A673 (cell line): Measurements from ENCODE around the gene CYYR1. TPM values are rescaled to one million over a fixed set of nuclear protein-coding genes. Genes with fewer than 3 reads are reported as not detected.

Experiments used
- BruUV-seq: library from RNA; stranded (reverse); fragments of 400-500 nt; replicated peaks from 2 replicates; lab custom pipeline; 2021; lab: Mats Ljungman, UMichigan
- CTCF ChIA-PET: fragments of 300-600 bp; sonication (Branson Sonifier 250); formaldehyde crosslinking; loops from one replicate; lab custom pipeline; 2022; ENCODE audit warnings: antibody characterized with exemption; lab: Charles Lee
- POLR2A ChIA-PET: fragments of 300-600 bp; sonication (Branson Sonifier 250); formaldehyde crosslinking; loops from one replicate; lab custom pipeline; 2022; ENCODE audit warnings: antibody characterized with exemption; ENCODE audit not compliant: low non-redundant PET; lab: Charles Lee
- DNase-seq: peaks from one replicate; pipeline ENCODE4 v3.0.0-alpha.2; 2015; ENCODE audit warnings: low spot score
- H3K27ac ChIP-seq: fragments of 200-600 bp; sonication (generic); 2 replicates; pipeline ENCODE4 v1.5.1; 2016; ENCODE audit warnings: mixed run types, low read depth, mild to moderate bottlenecking, mixed read lengths, antibody characterized with exemption, low read length; ENCODE audit not compliant: poor library complexity, severe bottlenecking
- H3K27me3 ChIP-seq: fragments of 200-600 bp; sonication (generic); replicated peaks from 2 replicates; pipeline ENCODE4 v1.6.1; 2017; ENCODE audit warnings: mixed run types, low read depth, mild to moderate bottlenecking, mixed read lengths, antibody characterized with exemption, low read length; ENCODE audit not compliant: insufficient read depth, poor library complexity
- H3K36me3 ChIP-seq: fragments of 200-600 bp; sonication (generic); 2 replicates; pipeline ENCODE4 v1.6.1; 2016; ENCODE audit warnings: mixed run types, mild to moderate bottlenecking, mixed read lengths, antibody characterized with exemption, low read length; ENCODE audit not compliant: insufficient read depth, poor library complexity, severe bottlenecking
- H3K4me1 ChIP-seq: fragments of 200-600 bp; sonication (generic); 2 replicates; pipeline ENCODE4 v1.6.1; 2017; ENCODE audit warnings: mixed run types, mild to moderate bottlenecking, mixed read lengths, antibody characterized with exemption, low read length; ENCODE audit not compliant: insufficient read depth, poor library complexity, severe bottlenecking
- H3K4me3 ChIP-seq: fragments of 200-600 bp; sonication (generic); 2 replicates; pipeline ENCODE4 v1.5.1; 2016; ENCODE audit warnings: low read depth, mixed run types, mild to moderate bottlenecking, mixed read lengths, low read length; ENCODE audit not compliant: poor library complexity, severe bottlenecking
- H3K9me3 ChIP-seq: fragments of 200-600 bp; sonication (generic); 2 replicates; pipeline ENCODE4 v1.6.1; 2016; ENCODE audit warnings: mixed run types, low read depth, mild to moderate bottlenecking, mixed read lengths, antibody characterized with exemption, low read length; ENCODE audit not compliant: poor library complexity, severe bottlenecking
- CTCF ChIP-seq: fragments of 300-800, 200-600 bp; sonication (generic); conservative IDR thresholded peaks from 2 replicates; pipeline ENCODE4 v1.5.1; 2017; ENCODE audit warnings: low read depth, mild to moderate bottlenecking, antibody characterized with exemption, low read length, moderate library complexity, mixed read lengths
- EZH2 ChIP-seq: fragments of 200-600 bp; sonication (generic); IDR thresholded peaks from 2 replicates; pipeline ENCODE4 v1.6.1; 2017; ENCODE audit warnings: borderline replicate concordance, low read depth, mild to moderate bottlenecking, mixed read lengths, antibody characterized with exemption, low read length; ENCODE audit not compliant: poor library complexity, severe bottlenecking
- intact Hi-C: fragments of 100-400 bp; cut with micrococcal nuclease; formaldehyde crosslinking; loops from one replicate; pipeline ENCODE4 v1.10.0; 2022; ENCODE audit not compliant: unreplicated experiment
- total RNA-seq: library from RNA; stranded (reverse); gene quantifications from 2 replicates; pipeline ENCODE4 v1.2.3, GENCODE V29; 2021

CYYR1 gene
- total RNA-seq, 1 experiment from 2014 or later = 96.4 TPM

- Histone ChIP-seq H3K27ac (no peak overlapping the region), H3K9me3 (no peaks in the 10 kb centered on the region), H3K36me3 (no peaks in the 10 kb centered on the region), H3K4me3 (no peak overlapping the region), H3K27me3 (no peaks in the 10 kb centered on the region), H3K4me1 (no peaks in the 10 kb centered on the region)
- no peak for TF ChIP-seq EZH2
- no peak for TF ChIP-seq CTCF
- ChIA-PET CTCF (no interaction called here), POLR2A (no interaction called here)
- intact Hi-C loops = no loop called here
- DNase-seq = no peak
- no TSS peak for BruUV-seq
Observed at GRCh38 chr21:26599261-26599660, 26.2 kb upstream of the CYYR1 start.

DNA sequence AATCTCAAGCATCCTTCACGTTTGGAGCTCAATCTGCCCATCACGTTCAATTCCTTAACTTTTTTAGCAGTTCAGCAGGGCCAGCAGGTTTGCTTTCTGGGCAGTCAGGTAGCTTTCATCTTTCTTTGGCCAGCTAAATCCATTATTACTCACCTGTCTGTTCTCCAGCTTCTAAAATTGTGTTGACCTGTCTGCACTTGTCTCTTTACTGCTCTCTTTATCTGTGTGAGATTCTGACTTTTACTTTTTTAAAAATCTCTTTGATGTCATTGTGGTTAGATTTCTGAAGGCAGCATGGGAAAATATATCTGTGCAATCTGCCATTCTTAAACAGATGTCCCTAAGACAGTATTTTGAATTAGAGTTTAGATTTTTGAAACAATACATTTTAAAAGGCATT, 24.9 kb upstream of the CYYR1 start:
- TF ChIP-seq CTCF = no peak
- TF ChIP-seq EZH2 = no peak
- no peak overlapping the region for H3K4me3 ChIP-seq
- no peaks in the 10 kb centered on the region for H3K9me3 ChIP-seq
- H3K27me3 ChIP-seq = no peaks in the 10 kb centered on the region
- no peak for DNase-seq
- H3K27ac ChIP-seq = no peak overlapping the region
- H3K36me3 ChIP-seq = no peaks in the 10 kb centered on the region
- no TSS peak for BruUV-seq
- intact Hi-C loops = no loop called here
- ChIA-PET POLR2A (interaction anchor here (0.6 kb wide), 1 partner anchor 867 kb away, joined by 6 read pairs; no protein-coding TSS in a partner anchor), CTCF (no interaction called here)
- H3K4me1 ChIP-seq = no peaks in the 10 kb centered on the region

GRCh38 chr21:26597031-26597430, 23.9 kb upstream of the CYYR1 start:
- Histone ChIP-seq H3K27me3 (no peaks in the 10 kb centered on the region), H3K27ac (no peak overlapping the region), H3K4me3 (no peak overlapping the region), H3K9me3 (no peaks in the 10 kb centered on the region), H3K4me1 (no peaks in the 10 kb centered on the region), H3K36me3 (no peaks in the 10 kb centered on the region)
- CTCF ChIA-PET = no interaction called here
- POLR2A ChIA-PET = interaction anchor here (0.7 kb wide), 1 partner anchor 143 kb away, joined by 5 read pairs; no protein-coding TSS in a partner anchor
- TF ChIP-seq CTCF = no peak
- no TSS peak for BruUV-seq
- intact Hi-C loops = no loop called here
- peak; percentile 18 for DNase-seq
